HG02623 (cell line): ENCODE data around the gene TAGLN3.
A peak's percentile ranks its signal among the peaks of the same experiment; 100 is the strongest.
"Not testable (repeated sequence)": the region's sequence is repeated elsewhere in the genome, so short reads cannot be mapped to it uniquely, and the experiment has no call there.

Source experiments
- ATAC-seq: cut with Tn5 transposase; IDR thresholded peaks from one replicate; pipeline ENCODE4 v1.9.1; 2021; ENCODE audit warnings: moderate library complexity; ENCODE audit not compliant: unreplicated experiment

Gene TAGLN3

GRCh38 chr3:112007633-112008032 is 8.9 kb downstream of the TAGLN3 start:
- ATAC-seq, result no peak

GRCh38 chr3:112009670-112010069 is 10.9 kb downstream of the TAGLN3 start:
- ATAC-seq, result no peak

GRCh38 chr3:112010636-112011035 is 11.9 kb downstream of the TAGLN3 start:
- ATAC-seq, result no peak

GRCh38 chr3:112011376-112011940 is 12.7 kb downstream of the TAGLN3 start:
- ATAC-seq, result no peak

GRCh38 chr3:112012205-112012992 is 13.7 kb downstream of the TAGLN3 start:
- ATAC-seq, result no peak

GRCh38 chr3:112013058-112013783 is 14.5 kb downstream of the TAGLN3 start:
- ATAC-seq, result peak; percentile 85

- ATAC-seq, result peak; percentile 9
These were observed 15.0 kb downstream of the TAGLN3 start for GRCh38 chr3:112013784-112014143.

- no peak for ATAC-seq
These were observed 18.4 kb downstream of the TAGLN3 start for GRCh38 chr3:112017091-112017490.

GRCh38 chr3:112018712-112019111 is 20.0 kb downstream of the TAGLN3 start:
- no peak for ATAC-seq

- ATAC-seq, result no peak
These were observed 21.0 kb downstream of the TAGLN3 start for GRCh38 chr3:112019716-112020115.

- no peak for ATAC-seq
These were observed 22.0 kb downstream of the TAGLN3 start for GRCh38 chr3:112020674-112021085.

- ATAC-seq, result no peak
These were observed 28.4 kb downstream of the TAGLN3 start for GRCh38 chr3:112027142-112027541.

- no peak for ATAC-seq
These were observed 29.1 kb downstream of the TAGLN3 start for GRCh38 chr3:112027826-112028225.

- ATAC-seq, result no peak
These were observed 32.2 kb downstream of the TAGLN3 start for GRCh38 chr3:112030901-112031300.

- ATAC-seq, result no peak
These were observed 33.5 kb downstream of the TAGLN3 start for GRCh38 chr3:112032098-112032731.

- no peak for ATAC-seq
These were observed 35.7 kb downstream of the TAGLN3 start, which contains the start of gene TMPRSS7 for GRCh38 chr3:112034436-112034835. Gene TMPRSS7, plus strand, starts transcription at chr3:112034736. Its CDS starts 110 bp downstream, at chr3:112034846.

- no peak for ATAC-seq
These were observed 36.5 kb downstream of the TAGLN3 start for GRCh38 chr3:112035241-112035640.

- ATAC-seq, result not testable (repeated sequence)
These were observed 38.5 kb downstream of the TAGLN3 start for GRCh38 chr3:112037194-112037593.

GRCh38 chr3:112038863-112039262 is 40.1 kb downstream of the TAGLN3 start:
- ATAC-seq, result no peak

- no peak for ATAC-seq
These were observed 42.6 kb downstream of the TAGLN3 start for GRCh38 chr3:112041321-112041720.

- no peak for ATAC-seq
These were observed 44.1 kb downstream of the TAGLN3 start for GRCh38 chr3:112042842-112043280.
